ENCODE data around the gene RXFP1. TPM values are rescaled to one million over a fixed set of nuclear protein-coding genes. Genes with fewer than 3 reads are reported as not detected.

RXFP1 gene
- polyA plus RNA-seq, 1 donor (not counting 4 experiments of a cell fraction or from before 2014, with no cell fraction given) = not detected

DNA sequence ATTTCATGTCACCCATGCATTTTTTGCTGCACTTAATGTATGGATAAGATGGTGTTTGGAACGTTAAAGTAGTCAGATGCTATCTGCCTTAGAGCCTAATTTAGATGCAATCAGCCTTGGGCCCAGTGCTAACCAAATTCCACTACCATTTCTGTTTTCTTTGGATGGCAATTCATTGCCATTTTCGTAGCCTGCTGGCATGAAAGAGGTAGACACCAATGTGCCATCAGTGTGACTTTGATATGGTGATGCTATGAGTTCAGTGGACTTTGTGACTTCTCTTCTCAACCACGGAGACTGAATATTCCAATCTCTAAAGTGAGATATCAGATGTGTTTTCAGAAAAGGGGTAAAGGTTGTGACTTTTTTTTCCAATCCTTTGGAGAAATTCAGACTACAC, 152.0 kb downstream of the RXFP1 start:
- dilution Hi-C loops (cut with MboI; ENCODE audit: extremely low pct_ligation_motif_present, low sequenced_read_pairs) = no loop called here
- peaks cover 10% of the 10 kb centered on the region for H3K4me1 ChIP-seq (ENCODE audit: control insufficient read depth, extremely low read depth, insufficient read depth, low read length)
- H3K9ac ChIP-seq (ENCODE audit: control insufficient read depth, extremely low read depth, insufficient read depth, low read length) = no peak overlapping the region
- no peak for TF ChIP-seq EZH2 (IDR thresholded peaks at IDR 0.05; ENCODE audit: low read length)
- TF ChIP-seq, protein P1, sequence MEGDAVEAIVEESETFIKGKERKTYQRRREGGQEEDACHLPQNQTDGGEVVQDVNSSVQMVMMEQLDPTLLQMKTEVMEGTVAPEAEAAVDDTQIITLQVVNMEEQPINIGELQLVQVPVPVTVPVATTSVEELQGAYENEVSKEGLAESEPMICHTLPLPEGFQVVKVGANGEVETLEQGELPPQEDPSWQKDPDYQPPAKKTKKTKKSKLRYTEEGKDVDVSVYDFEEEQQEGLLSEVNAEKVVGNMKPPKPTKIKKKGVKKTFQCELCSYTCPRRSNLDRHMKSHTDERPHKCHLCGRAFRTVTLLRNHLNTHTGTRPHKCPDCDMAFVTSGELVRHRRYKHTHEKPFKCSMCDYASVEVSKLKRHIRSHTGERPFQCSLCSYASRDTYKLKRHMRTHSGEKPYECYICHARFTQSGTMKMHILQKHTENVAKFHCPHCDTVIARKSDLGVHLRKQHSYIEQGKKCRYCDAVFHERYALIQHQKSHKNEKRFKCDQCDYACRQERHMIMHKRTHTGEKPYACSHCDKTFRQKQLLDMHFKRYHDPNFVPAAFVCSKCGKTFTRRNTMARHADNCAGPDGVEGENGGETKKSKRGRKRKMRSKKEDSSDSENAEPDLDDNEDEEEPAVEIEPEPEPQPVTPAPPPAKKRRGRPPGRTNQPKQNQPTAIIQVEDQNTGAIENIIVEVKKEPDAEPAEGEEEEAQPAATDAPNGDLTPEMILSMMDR (optimal IDR thresholded peaks at IDR 0.05 in 1 of 3, IDR thresholded peaks at IDR 0.05 in 1 of 3, conservative IDR thresholded peaks at IDR 0.05 in 1 of 3; ENCODE audit: extremely low read depth in 1 of 3, insufficient read depth in 2 of 3, low read length in 3 of 3) = no peak
- H3K9me1 ChIP-seq (ENCODE audit: control insufficient read depth, extremely low read depth, insufficient read depth, low read length) = no peaks in the 10 kb centered on the region
- H4K20me1 ChIP-seq (ENCODE audit: control insufficient read depth, extremely low read depth, insufficient read depth, low read length) = no peaks in the 10 kb centered on the region
- H3K79me2 ChIP-seq (ENCODE audit: control insufficient read depth, insufficient read depth, low read length) = peaks cover 20% of the 10 kb centered on the region
- H3K36me3 ChIP-seq (ENCODE audit: control insufficient read depth in 2 of 2, extremely low read depth in 1 of 2, insufficient read depth in 2 of 2, low read length in 2 of 2) = no peaks in the 10 kb centered on the region
- H3K27ac ChIP-seq (ENCODE audit: control insufficient read depth, insufficient read depth, low read length) = no peak overlapping the region
- no peaks in the 10 kb centered on the region for H3K9me3 ChIP-seq (ENCODE audit: control insufficient read depth, low read depth, low read length)
- FAIRE-seq (no peak), DNase-seq (ENCODE audit: low read depth, low spot score) (no peak)
- H3K27me3 ChIP-seq (ENCODE audit: control insufficient read depth, extremely low read depth, insufficient read depth, low read length) = no peaks in the 10 kb centered on the region
- no peak overlapping the region for H3K4me3 ChIP-seq (ENCODE audit: control insufficient read depth in 2 of 3, extremely low read depth in 1 of 3, insufficient read depth in 2 of 3, low read depth in 1 of 3, low read length in 3 of 3)
- no peak overlapping the region for H2AFZ ChIP-seq (ENCODE audit: control insufficient read depth, low read length)
- no peak overlapping the region for H3K4me2 ChIP-seq (ENCODE audit: control insufficient read depth, extremely low read depth, insufficient read depth, low read depth, low read length)

DNA sequence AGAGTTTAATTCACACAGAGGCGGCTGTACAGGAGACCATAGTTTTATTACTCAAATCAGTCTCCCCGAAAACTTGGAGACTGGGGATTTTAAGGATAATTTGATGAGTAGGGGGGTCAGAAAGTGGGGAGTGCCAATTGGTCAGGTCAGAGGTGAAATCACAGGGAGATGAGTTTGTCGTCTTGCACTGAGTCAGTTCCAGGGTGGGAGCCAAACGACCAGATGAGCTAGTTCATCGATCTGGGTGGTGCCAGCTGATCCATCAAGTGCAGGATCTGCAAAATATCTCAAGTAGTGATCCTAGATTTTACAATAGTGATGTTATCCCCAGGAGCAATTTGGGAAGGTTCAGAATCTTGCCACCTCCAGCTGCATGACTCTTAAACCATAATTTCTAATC, 154.4 kb downstream of the RXFP1 start:
- peaks cover 4% of the 10 kb centered on the region for H3K4me1 ChIP-seq (ENCODE audit: control insufficient read depth, extremely low read depth, insufficient read depth, low read length)
- H3K4me3 ChIP-seq (ENCODE audit: control insufficient read depth in 2 of 3, extremely low read depth in 1 of 3, insufficient read depth in 2 of 3, low read depth in 1 of 3, low read length in 3 of 3) = no peak overlapping the region
- no peak overlapping the region for H3K27ac ChIP-seq (ENCODE audit: control insufficient read depth, insufficient read depth, low read length)
- H2AFZ ChIP-seq (ENCODE audit: control insufficient read depth, low read length) = no peak overlapping the region
- H3K4me2 ChIP-seq (ENCODE audit: control insufficient read depth, extremely low read depth, insufficient read depth, low read depth, low read length) = no peak overlapping the region
- no peak for FAIRE-seq
- H3K36me3 ChIP-seq (ENCODE audit: control insufficient read depth in 2 of 2, extremely low read depth in 1 of 2, insufficient read depth in 2 of 2, low read length in 2 of 2) = no peaks in the 10 kb centered on the region
- H3K27me3 ChIP-seq (ENCODE audit: control insufficient read depth, extremely low read depth, insufficient read depth, low read length) = no peaks in the 10 kb centered on the region
- no peak overlapping the region for H3K9ac ChIP-seq (ENCODE audit: control insufficient read depth, extremely low read depth, insufficient read depth, low read length)
- TF ChIP-seq EZH2 (IDR thresholded peaks at IDR 0.05; ENCODE audit: low read length) = no peak
- TF ChIP-seq, protein P1 (optimal IDR thresholded peaks at IDR 0.05 in 1 of 3, IDR thresholded peaks at IDR 0.05 in 1 of 3, conservative IDR thresholded peaks at IDR 0.05 in 1 of 3; ENCODE audit: extremely low read depth in 1 of 3, insufficient read depth in 2 of 3, low read length in 3 of 3) = no peak
- H4K20me1 ChIP-seq (ENCODE audit: control insufficient read depth, extremely low read depth, insufficient read depth, low read length) = no peaks in the 10 kb centered on the region
- peaks cover under 1% of the 10 kb centered on the region for H3K79me2 ChIP-seq (ENCODE audit: control insufficient read depth, insufficient read depth, low read length)
- no peak for DNase-seq (ENCODE audit: low read depth, low spot score)
- H3K9me3 ChIP-seq (ENCODE audit: control insufficient read depth, low read depth, low read length) = no peaks in the 10 kb centered on the region
- H3K9me1 ChIP-seq (ENCODE audit: control insufficient read depth, extremely low read depth, insufficient read depth, low read length) = no peaks in the 10 kb centered on the region
- dilution Hi-C loops (cut with MboI; ENCODE audit: extremely low pct_ligation_motif_present, low sequenced_read_pairs) = no loop called here

Measured in keratinocyte (primary cell).